ENCODE measurements around the gene ZBED2. TPM values are rescaled to one million over a fixed set of nuclear protein-coding genes. Genes with fewer than 3 reads are reported as not detected.
"Not testable (repeated sequence)": the region's sequence is repeated elsewhere in the genome, so short reads cannot be mapped to it uniquely, and the experiment has no call there.

Gene ZBED2, protein sequence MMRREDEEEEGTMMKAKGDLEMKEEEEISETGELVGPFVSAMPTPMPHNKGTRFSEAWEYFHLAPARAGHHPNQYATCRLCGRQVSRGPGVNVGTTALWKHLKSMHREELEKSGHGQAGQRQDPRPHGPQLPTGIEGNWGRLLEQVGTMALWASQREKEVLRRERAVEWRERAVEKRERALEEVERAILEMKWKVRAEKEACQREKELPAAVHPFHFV
- total RNA-seq = 2.4 and 14.7 TPM in 2 replicates

GRCh38 chr3:111595232-111595631, at the start of gene ZBED2:
Gene ZBED2 (minus strand): TSS chr3:111595346. CDS start chr3:111594201, 1,145 bp downstream.
- H3K4me3 ChIP-seq (ENCODE audit: low read depth, low read length) = no peak within 1 kb of the TSS

DNA sequence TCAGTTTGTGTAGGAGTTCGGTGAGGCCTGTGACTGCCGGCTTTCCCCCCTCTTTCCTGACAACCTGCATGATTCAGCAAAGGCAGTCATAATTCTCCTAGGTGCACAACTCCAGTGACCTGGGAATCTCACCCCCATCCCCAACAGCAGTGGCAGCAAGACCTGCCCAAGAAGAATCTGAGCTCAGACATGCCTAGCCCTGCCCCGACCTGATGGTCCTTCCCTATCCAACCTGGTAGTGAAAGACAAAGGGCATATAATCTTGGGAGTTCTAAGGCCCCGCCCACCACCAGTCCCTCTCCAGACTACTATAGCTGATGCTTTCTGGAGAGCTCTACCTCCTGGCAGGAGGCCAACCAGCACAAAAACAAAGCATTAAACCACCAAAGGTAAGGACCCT, 44.2 kb upstream of the ZBED2 start:
- no peak for DNase-seq (ENCODE audit: low read depth)
- no peak overlapping the region for H3K4me3 ChIP-seq (ENCODE audit: low read depth, low read length)
- no peak for TF ChIP-seq CTCF (conservative IDR thresholded peaks at IDR 0.05; ENCODE audit: low read depth, low read length)

More at GRCh38 chr3:111595232-111595631, at the start of gene ZBED2:
- no peak for DNase-seq (ENCODE audit: low read depth)
- no peak for TF ChIP-seq CTCF (conservative IDR thresholded peaks at IDR 0.05; ENCODE audit: low read depth, low read length)

- no peak for TF ChIP-seq CTCF (conservative IDR thresholded peaks at IDR 0.05; ENCODE audit: low read depth, low read length)
- no peak for DNase-seq (ENCODE audit: low read depth)
- no peak overlapping the region for H3K4me3 ChIP-seq (ENCODE audit: low read depth, low read length)
Observed at GRCh38 chr3:111636366-111636885, 41.3 kb upstream of the ZBED2 start.

DNA sequence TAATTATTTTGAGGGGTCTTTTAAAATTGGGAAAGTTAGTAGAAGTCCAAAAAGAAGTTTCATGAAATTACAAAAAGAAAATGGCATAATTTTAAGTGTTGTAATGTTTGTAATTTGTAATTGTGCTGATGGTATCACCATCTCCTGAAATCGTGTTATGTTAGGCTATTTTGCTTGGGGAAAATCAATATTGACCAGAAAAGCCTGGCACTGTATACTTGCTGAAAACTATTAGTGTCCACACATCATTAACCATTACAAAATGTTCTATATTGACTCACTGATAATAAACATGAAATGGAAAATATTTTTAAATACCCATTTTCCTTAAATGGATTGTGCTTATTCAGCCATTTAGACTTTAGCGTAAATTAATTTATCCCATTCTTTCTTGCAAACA, 40.3 kb upstream of the ZBED2 start:
- no peak for TF ChIP-seq CTCF (conservative IDR thresholded peaks at IDR 0.05; ENCODE audit: low read depth, low read length)
- H3K4me3 ChIP-seq (ENCODE audit: low read depth, low read length) = no peak overlapping the region
- DNase-seq (ENCODE audit: low read depth) = no peak

GRCh38 chr3:111630638-111631037, 35.5 kb upstream of the ZBED2 start:
- not testable (repeated sequence) for H3K4me3 ChIP-seq (ENCODE audit: low read depth, low read length); DNase-seq (ENCODE audit: low read depth)

DNA sequence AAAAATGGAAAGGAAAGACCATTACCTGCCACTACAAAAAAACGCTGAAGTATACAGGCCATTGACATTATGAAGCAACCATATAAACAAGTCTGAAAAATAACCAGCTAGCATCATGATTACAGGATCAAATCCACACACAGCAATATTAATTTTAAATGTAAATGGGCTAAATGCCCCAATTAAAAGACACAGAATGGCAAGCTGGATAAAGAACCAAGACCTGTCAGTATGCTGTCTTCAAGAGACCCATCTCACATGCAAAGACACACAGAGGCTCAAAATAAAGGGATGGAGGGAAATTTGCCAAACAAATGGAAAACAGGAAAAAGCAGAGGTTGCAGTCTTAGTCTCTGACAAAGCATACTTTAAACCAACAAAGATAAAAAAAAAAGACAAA, 33.9 kb upstream of the ZBED2 start:
- not testable (repeated sequence) for H3K4me3 ChIP-seq (ENCODE audit: low read depth, low read length); DNase-seq (ENCODE audit: low read depth)

DNA sequence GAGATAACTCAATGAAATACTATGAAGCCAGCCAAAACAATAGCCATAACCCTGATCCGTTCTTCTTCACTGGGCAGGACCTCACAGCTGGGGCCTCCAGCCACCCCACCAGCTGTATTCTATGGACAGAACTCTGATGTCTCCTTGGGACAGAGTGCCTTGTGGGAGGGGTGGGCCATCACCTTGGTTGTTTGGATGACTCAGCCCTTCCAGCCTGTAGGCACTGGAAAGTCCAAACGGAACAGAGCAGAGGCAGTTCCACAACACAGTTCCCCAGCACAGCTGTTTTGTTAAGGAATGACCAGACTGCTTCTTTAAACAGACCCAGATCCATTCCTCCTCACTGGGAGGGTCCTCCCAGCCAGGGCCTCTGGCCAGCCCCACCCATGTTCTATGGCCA, 31.9 kb upstream of the ZBED2 start:
- no peak overlapping the region for H3K4me3 ChIP-seq (ENCODE audit: low read depth, low read length)
- no peak for TF ChIP-seq CTCF (conservative IDR thresholded peaks at IDR 0.05; ENCODE audit: low read depth, low read length)
- no peak for DNase-seq (ENCODE audit: low read depth)

DNA sequence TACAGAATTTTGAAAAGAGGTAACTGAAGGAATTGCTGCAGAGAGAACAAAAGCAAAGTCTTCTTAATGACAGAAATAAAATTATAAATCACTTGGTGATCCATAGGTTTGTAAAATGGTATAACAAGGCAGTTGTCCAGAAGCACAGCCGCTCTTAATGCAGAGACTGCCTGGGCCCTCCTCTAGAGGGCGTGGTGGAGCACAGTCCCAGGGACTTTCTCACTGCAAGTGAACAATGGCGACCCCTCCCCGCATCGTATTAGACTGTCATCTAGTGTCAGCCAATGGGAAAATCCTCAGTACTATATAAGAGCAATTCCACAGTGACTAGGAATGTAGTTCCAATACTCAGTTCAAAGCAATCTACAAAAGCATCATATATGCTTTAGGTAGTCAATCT, 26.4 kb upstream of the ZBED2 start:
- no peak overlapping the region for H3K4me3 ChIP-seq (ENCODE audit: low read depth, low read length)
- DNase-seq (ENCODE audit: low read depth) = no peak
- peak; percentile 54 for TF ChIP-seq CTCF (conservative IDR thresholded peaks at IDR 0.05; ENCODE audit: low read depth, low read length)
